CD4-positive, alpha-beta T cell treated with Interleukin-15 for 4 hours (primary cell): ENCODE data around the gene PLGRKT.

Source experiments
- DNase-seq: peaks from one replicate; pipeline ENCODE4 v3.0.0-alpha.2; 2020; ENCODE audit warnings: low spot score

PLGRKT gene

DNA sequence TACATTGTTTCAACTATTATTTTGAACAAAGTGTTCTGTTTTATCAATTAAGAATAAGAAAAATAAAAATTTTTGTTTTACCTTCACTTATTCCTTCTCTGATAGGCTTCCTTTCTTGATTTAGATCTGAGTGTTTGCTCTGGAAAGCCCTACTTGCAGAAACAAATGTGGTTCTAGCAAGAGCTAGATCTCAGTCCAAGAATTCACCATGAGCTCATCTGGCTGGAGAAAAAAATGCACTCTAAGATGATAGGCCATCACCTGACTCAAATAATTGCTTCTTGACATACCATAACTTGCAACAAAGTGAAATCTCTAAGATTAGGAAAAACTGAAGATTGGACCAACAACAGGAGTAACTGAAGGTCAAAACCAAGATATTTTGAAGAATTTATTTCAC, 126.9 kb downstream of the PLGRKT start:
- DNase-seq, result no peak
